Fibroblast of the aortic adventitia (primary cell): Measurements from ENCODE around the gene SH2D3A. TPM values are rescaled to one million over a fixed set of nuclear protein-coding genes. Genes with fewer than 3 reads are reported as not detected.

ENCODE experiments used
- DNase-seq: peaks from one replicate; pipeline ENCODE4 v3.0.0-alpha.2; 2010; ENCODE audit warnings: low read depth
- H3K4me3 ChIP-seq: 2 replicates; pipeline ENCODE4 v1.5.1; 2011; ENCODE audit warnings: low read depth, mild to moderate bottlenecking, control low read depth, low read length, moderate library complexity
- total RNA-seq: library from RNA; depleted of rRNA; stranded (reverse); fragments of >200 nt; gene quantifications from 2 replicates; pipeline ENCODE4 v1.2.3, GENCODE V29; 2012; ENCODE audit warnings: low replicate concordance
- TF ChIP-seq, protein P1 (sequence below): IDR thresholded peaks from 2 replicates; pipeline ENCODE4 v1.5.1; 2011; ENCODE audit warnings: mild to moderate bottlenecking, low read length, control low read depth, inconsistent platforms; ENCODE audit not compliant: insufficient read depth

Gene SH2D3A
- total RNA-seq, 1 donor, result not detected

- no peak for DNase-seq
- TF ChIP-seq, protein P1, sequence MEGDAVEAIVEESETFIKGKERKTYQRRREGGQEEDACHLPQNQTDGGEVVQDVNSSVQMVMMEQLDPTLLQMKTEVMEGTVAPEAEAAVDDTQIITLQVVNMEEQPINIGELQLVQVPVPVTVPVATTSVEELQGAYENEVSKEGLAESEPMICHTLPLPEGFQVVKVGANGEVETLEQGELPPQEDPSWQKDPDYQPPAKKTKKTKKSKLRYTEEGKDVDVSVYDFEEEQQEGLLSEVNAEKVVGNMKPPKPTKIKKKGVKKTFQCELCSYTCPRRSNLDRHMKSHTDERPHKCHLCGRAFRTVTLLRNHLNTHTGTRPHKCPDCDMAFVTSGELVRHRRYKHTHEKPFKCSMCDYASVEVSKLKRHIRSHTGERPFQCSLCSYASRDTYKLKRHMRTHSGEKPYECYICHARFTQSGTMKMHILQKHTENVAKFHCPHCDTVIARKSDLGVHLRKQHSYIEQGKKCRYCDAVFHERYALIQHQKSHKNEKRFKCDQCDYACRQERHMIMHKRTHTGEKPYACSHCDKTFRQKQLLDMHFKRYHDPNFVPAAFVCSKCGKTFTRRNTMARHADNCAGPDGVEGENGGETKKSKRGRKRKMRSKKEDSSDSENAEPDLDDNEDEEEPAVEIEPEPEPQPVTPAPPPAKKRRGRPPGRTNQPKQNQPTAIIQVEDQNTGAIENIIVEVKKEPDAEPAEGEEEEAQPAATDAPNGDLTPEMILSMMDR, result no peak
- H3K4me3 ChIP-seq, result no peak overlapping the region
These were observed 36.1 kb downstream of the SH2D3A start for GRCh38 chr19:6730941-6731670.

- TF ChIP-seq, protein P1, result no peak
- no peak for DNase-seq
- no peak overlapping the region for H3K4me3 ChIP-seq
These were observed 37.0 kb downstream of the SH2D3A start for GRCh38 chr19:6730153-6730804.

GRCh38 chr19:6729573-6730152, 37.6 kb downstream of the SH2D3A start:
- H3K4me3 ChIP-seq, result no peak overlapping the region
- TF ChIP-seq, protein P1, result no peak
- DNase-seq, result no peak

GRCh38 chr19:6728346-6728745, 38.9 kb downstream of the SH2D3A start:
- TF ChIP-seq, protein P1, result no peak
- DNase-seq, result no peak
- no peak overlapping the region for H3K4me3 ChIP-seq

DNA sequence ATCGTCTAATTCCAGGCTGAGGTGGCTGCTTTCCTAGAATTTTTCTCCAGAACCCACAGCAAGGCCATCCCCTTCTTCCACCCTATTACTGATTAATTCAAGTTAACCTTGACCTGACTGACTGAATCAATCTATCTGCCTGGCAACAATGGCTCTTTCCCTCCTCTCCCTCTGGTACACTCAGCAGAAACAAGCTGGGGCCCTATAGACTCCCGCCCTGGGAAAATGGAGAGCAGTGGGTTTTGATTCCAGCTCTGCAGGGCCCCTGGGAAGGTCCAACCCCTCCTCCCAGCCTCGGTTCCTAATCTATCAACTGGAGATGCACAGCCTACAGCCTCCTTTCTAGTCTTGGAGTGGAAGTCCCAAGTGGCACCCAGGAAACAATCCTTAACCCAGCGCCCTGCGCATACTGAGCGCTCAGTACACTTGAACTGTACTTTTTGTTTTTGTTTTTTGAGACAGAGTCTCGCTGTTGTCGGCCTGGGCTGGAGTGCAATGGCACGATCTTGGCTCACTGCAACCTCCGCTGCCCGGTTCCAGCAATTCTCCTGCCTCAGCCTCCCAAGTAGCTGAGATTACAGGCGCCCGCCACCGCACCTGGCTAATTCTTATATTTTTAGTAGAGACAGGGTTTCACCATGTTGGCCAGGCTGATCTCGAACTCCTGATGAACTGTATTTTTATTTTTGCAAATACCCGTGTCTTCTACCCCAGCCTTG, 41.6 kb downstream of the SH2D3A start:
- DNase-seq, result no peak
- TF ChIP-seq, protein P1, result no peak
- no peak overlapping the region for H3K4me3 ChIP-seq

DNA sequence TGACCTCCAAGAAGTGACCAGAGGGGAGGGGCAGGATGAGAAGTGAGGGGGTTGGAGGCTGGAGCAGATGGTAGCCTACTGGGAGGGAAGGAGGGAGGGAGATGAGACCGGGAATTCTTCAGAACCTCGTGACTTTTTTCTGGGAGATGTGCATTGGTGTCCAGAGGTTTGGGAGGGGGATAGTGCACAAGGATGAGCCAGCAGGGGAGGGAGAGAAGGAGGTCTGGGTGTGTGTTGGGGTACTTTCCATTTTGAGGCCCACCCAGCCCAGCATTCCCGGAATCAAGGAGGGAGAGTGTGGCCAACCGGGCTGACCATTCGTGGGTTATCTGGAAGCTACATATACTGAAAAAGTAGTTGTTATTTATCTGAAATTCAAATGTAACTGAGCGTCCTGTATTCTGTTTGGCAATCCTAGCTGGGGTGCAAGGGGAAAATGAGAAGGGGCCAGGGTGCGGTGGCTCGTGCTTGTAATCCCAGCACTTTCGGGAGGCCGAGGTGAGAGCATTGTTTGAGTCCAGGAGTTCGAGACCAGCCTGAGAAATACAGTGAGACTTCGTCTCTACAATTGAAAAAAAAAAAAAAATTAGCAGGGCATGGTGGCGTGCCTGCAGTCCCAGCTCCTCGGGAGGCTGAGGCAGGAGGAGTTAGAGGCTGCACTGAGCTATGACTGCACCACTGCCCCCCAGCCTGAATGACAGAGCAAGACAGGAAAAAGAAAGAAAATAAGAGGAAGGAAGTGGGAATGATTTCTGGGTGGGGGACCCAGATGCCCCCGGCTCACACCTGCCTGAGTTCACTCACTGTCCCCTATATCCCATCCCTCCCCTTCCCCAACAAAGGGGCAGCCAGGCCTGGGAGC, 42.4 kb downstream of the SH2D3A start:
- no peak for DNase-seq
- no peak overlapping the region for H3K4me3 ChIP-seq
- TF ChIP-seq, protein P1, result no peak
